ENCODE measurements around the gene TUBG2.

DNA sequence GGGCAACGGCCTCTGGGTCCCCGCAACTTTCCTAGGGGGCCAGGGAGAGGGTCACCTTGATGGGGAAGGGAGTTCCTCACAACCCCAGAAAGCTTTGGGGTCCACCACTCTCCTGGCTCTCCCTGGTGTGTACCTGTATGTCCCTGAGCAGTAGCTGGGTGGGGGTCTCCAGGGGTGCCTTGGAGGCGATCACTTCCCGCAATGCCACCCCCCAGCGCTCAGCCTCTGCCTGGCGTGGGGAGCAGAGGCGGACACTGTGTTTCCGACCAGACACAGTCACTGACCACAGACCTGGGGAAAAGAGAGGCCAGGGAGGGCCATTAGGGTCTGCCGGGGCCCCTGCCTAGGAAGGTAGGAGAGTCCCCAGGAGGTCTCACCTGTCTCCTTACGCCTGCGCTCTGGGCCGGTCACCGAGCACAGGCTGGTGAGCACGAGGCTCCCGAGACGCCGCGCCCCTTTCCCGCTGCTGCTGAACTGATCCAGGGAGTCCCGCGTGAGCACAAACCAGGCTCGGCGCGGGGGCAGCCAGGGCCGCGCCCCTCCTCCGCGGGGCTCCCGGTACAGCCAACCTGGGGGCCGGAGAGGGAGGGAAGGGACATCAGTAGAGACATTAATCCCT lies 14.3 kb downstream of the TUBG2 start:
- TF ChIP-seq, protein P1, sequence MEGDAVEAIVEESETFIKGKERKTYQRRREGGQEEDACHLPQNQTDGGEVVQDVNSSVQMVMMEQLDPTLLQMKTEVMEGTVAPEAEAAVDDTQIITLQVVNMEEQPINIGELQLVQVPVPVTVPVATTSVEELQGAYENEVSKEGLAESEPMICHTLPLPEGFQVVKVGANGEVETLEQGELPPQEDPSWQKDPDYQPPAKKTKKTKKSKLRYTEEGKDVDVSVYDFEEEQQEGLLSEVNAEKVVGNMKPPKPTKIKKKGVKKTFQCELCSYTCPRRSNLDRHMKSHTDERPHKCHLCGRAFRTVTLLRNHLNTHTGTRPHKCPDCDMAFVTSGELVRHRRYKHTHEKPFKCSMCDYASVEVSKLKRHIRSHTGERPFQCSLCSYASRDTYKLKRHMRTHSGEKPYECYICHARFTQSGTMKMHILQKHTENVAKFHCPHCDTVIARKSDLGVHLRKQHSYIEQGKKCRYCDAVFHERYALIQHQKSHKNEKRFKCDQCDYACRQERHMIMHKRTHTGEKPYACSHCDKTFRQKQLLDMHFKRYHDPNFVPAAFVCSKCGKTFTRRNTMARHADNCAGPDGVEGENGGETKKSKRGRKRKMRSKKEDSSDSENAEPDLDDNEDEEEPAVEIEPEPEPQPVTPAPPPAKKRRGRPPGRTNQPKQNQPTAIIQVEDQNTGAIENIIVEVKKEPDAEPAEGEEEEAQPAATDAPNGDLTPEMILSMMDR (IDR thresholded peaks at IDR 0.05; ENCODE audit: poor library complexity, severe bottlenecking): no peak
- TF ChIP-seq, protein P2, sequence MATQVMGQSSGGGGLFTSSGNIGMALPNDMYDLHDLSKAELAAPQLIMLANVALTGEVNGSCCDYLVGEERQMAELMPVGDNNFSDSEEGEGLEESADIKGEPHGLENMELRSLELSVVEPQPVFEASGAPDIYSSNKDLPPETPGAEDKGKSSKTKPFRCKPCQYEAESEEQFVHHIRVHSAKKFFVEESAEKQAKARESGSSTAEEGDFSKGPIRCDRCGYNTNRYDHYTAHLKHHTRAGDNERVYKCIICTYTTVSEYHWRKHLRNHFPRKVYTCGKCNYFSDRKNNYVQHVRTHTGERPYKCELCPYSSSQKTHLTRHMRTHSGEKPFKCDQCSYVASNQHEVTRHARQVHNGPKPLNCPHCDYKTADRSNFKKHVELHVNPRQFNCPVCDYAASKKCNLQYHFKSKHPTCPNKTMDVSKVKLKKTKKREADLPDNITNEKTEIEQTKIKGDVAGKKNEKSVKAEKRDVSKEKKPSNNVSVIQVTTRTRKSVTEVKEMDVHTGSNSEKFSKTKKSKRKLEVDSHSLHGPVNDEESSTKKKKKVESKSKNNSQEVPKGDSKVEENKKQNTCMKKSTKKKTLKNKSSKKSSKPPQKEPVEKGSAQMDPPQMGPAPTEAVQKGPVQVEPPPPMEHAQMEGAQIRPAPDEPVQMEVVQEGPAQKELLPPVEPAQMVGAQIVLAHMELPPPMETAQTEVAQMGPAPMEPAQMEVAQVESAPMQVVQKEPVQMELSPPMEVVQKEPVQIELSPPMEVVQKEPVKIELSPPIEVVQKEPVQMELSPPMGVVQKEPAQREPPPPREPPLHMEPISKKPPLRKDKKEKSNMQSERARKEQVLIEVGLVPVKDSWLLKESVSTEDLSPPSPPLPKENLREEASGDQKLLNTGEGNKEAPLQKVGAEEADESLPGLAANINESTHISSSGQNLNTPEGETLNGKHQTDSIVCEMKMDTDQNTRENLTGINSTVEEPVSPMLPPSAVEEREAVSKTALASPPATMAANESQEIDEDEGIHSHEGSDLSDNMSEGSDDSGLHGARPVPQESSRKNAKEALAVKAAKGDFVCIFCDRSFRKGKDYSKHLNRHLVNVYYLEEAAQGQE (IDR thresholded peaks at IDR 0.05; ENCODE audit: borderline replicate concordance): no peak
- TF ChIP-seq EZH2 (IDR thresholded peaks at IDR 0.05; ENCODE audit: borderline replicate concordance, insufficient read depth, low read length, poor library complexity, severe bottlenecking): no peak
- no peak for TF ChIP-seq EP300 (conservative IDR thresholded peaks at IDR 0.05; ENCODE audit: poor library complexity, severe bottlenecking)
- TF ChIP-seq TAF1 (IDR thresholded peaks at IDR 0.05; ENCODE audit: low read depth): no peak
- no peak for TF ChIP-seq SMC3 (conservative IDR thresholded peaks at IDR 0.05; ENCODE audit: poor library complexity)

Data from neural cell (in vitro differentiated cells).